Stimulated activated naive CD8-positive, alpha-beta T cell treated with anti-CD3 and anti-CD28 coated beads, Interleukin-15, amount 100 ng/mL, for 72 hours (primary cell): Measurements from ENCODE around the gene HECTD4.

Source experiments
- ATAC-seq: fragments of 150-1000 bp; cut with Tn5 transposase; 2 replicates; pipeline ENCODE4 v1.10.0; 2021; ENCODE audit warnings: mild to moderate bottlenecking, moderate library complexity
- DNase-seq, 2 donors: peaks; one replicate each; pipeline ENCODE4 v3.0.0; 2021 to 2022
- H3K27ac Mint-ChIP-seq, 2 donors: one replicate each; pipeline ENCODE4 v1.8.0; 2022; ENCODE audit warnings: mild to moderate bottlenecking in 2 of 2, mixed read lengths in 2 of 2, moderate library complexity in 2 of 2
- H3K27me3 Mint-ChIP-seq: one replicate; pipeline ENCODE4 v1.8.0; 2022; ENCODE audit warnings: mixed read lengths
- H3K4me1 Mint-ChIP-seq: one replicate; pipeline ENCODE4 v1.8.0; 2022; ENCODE audit warnings: mild to moderate bottlenecking, mixed read lengths
- H3K4me3 Mint-ChIP-seq, 2 donors: one replicate each; pipeline ENCODE4 v1.8.0; 2022; ENCODE audit warnings: mild to moderate bottlenecking in 2 of 2, mixed read lengths in 2 of 2, moderate library complexity in 1 of 2
- H3K9me3 Mint-ChIP-seq, 2 donors: one replicate each; pipeline ENCODE4 v1.8.0; 2022; ENCODE audit warnings: mixed read lengths in 2 of 2

HECTD4 gene

GRCh38 chr12:112148031-112148513 is 234.2 kb downstream of the HECTD4 start:
- Mint-ChIP-seq H3K4me1 (peaks cover 10% of the 10 kb centered on the region), H3K4me3 (no peak overlapping the region), H3K9me3 (no peaks in the 10 kb centered on the region), H3K27me3 (no peaks in the 10 kb centered on the region), H3K27ac (peak overlapping the region; percentile 5 to 57)
- DNase-seq, result no peak
- ATAC-seq, result no peak

- Mint-ChIP-seq H3K9me3 (no peaks in the 10 kb centered on the region), H3K4me3 (no peak overlapping the region), H3K4me1 (no peaks in the 10 kb centered on the region), H3K27me3 (no peaks in the 10 kb centered on the region), H3K27ac (peak overlapping the region in 1 of 2 donors; percentile 65)
- DNase-seq (no peak), ATAC-seq (no peak)
Observed at GRCh38 chr12:112146123-112146522, 236.1 kb downstream of the HECTD4 start.

GRCh38 chr12:112140728-112141127 is 241.5 kb downstream of the HECTD4 start:
- H3K27me3 Mint-ChIP-seq, result no peaks in the 10 kb centered on the region

GRCh38 chr12:112134731-112135130 is 247.5 kb downstream of the HECTD4 start:
- no peaks in the 10 kb centered on the region for H3K27me3 Mint-ChIP-seq
- H3K4me1 Mint-ChIP-seq, result peaks cover 32% of the 10 kb centered on the region
- no peak for ATAC-seq
- no peak overlapping the region for H3K4me3 Mint-ChIP-seq
- H3K9me3 Mint-ChIP-seq, result no peaks in the 10 kb centered on the region
- H3K27ac Mint-ChIP-seq, result no peak overlapping the region
- DNase-seq, result no peak

More at GRCh38 chr12:112140728-112141127, 241.5 kb downstream of the HECTD4 start:
- H3K4me3 Mint-ChIP-seq, result no peak overlapping the region
- peak overlapping the region in 1 of 2 donors; percentile 90 for H3K27ac Mint-ChIP-seq
- no peaks in the 10 kb centered on the region for H3K9me3 Mint-ChIP-seq
- no peak for ATAC-seq
- no peaks in the 10 kb centered on the region for H3K4me1 Mint-ChIP-seq
- no peak for DNase-seq

- peaks cover 45% of the 10 kb centered on the region for H3K4me1 Mint-ChIP-seq
- no peak overlapping the region for H3K4me3 Mint-ChIP-seq
- H3K27me3 Mint-ChIP-seq, result no peaks in the 10 kb centered on the region
- no peaks in the 10 kb centered on the region for H3K9me3 Mint-ChIP-seq
- no peak overlapping the region for H3K27ac Mint-ChIP-seq
- no peak for ATAC-seq
- DNase-seq, result no peak
Observed at GRCh38 chr12:112133418-112133817, 248.8 kb downstream of the HECTD4 start.

- DNase-seq (no peak), ATAC-seq (no peak)
- Mint-ChIP-seq H3K27ac (peak overlapping the region; percentile 12 to 76), H3K4me3 (peak overlapping the region; percentile 26 to 82), H3K4me1 (peaks cover 61% of the 10 kb centered on the region), H3K9me3 (no peaks in the 10 kb centered on the region), H3K27me3 (no peaks in the 10 kb centered on the region)
Observed at GRCh38 chr12:112131686-112132085, 250.5 kb downstream of the HECTD4 start.

GRCh38 chr12:112130441-112130998 is 251.7 kb downstream of the HECTD4 start:
- H3K4me1 Mint-ChIP-seq, result peaks cover 68% of the 10 kb centered on the region
- DNase-seq (no peak), ATAC-seq (peak; percentile 88)
- H3K4me3 Mint-ChIP-seq, result peak overlapping the region; percentile 57 to 82
- H3K27me3 Mint-ChIP-seq, result no peaks in the 10 kb centered on the region
- H3K9me3 Mint-ChIP-seq, result no peaks in the 10 kb centered on the region
- peak overlapping the region; percentile 86 to 89 for H3K27ac Mint-ChIP-seq

- peak overlapping the region; percentile 24 to 67 for H3K27ac Mint-ChIP-seq
- H3K27me3 Mint-ChIP-seq, result no peaks in the 10 kb centered on the region
- ATAC-seq, result no peak
- peaks cover 57% of the 10 kb centered on the region for H3K4me1 Mint-ChIP-seq
- no peak for DNase-seq
- H3K4me3 Mint-ChIP-seq, result peak overlapping the region; percentile 83 to 94
- H3K9me3 Mint-ChIP-seq, result no peaks in the 10 kb centered on the region
Observed at GRCh38 chr12:112126911-112127310, 255.3 kb downstream of the HECTD4 start.

DNA sequence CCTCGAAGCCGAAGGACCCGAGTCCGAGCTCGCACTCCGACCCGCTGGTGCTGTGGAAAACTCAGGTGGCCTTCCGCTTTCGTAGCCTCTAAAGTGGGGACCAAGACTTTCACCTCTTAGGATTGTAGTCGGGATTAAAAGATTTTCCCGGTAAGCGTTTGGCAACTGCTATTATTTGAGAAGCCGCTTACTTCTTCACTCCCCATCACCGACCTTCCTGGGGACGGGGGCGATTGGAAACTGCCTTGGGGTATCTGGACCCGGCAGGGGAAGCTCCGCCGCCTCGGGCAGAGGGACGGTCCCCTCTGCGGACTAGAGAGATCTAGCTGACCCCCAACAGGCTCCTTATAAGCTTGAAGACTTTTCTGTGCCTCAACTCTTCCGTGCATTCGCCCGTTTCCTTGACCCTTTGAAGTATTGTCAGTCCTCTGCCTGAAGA is 256.2 kb downstream of the HECTD4 start:
- ATAC-seq, result no peak
- DNase-seq, result no peak

GRCh38 chr12:112125250-112125999 is 256.8 kb downstream of the HECTD4 start, which contains the start of gene TRAFD1:
TRAFD1 (plus strand) TSS chr12:112125560; CDS start chr12:112130523, 4,963 bp downstream.
- ATAC-seq, result peak; percentile 100
- peak within 1 kb of the TSS; percentile 83 to 94 for H3K4me3 Mint-ChIP-seq
- peaks cover 43% of the 10 kb centered on the region for H3K4me1 Mint-ChIP-seq
- peak; percentile 99 for DNase-seq
- peak within 1 kb of the TSS; percentile 92 to 96 for H3K27ac Mint-ChIP-seq
- no peaks in the 10 kb centered on the region for H3K9me3 Mint-ChIP-seq
- H3K27me3 Mint-ChIP-seq, result no peaks in the 10 kb centered on the region

More for the DNA sequence above, 256.2 kb downstream of the HECTD4 start:
- H3K4me1 Mint-ChIP-seq, result peaks cover 49% of the 10 kb centered on the region
- H3K4me3 Mint-ChIP-seq, result peak overlapping the region; percentile 83 to 94
- H3K27me3 Mint-ChIP-seq, result no peaks in the 10 kb centered on the region
- no peaks in the 10 kb centered on the region for H3K9me3 Mint-ChIP-seq
- peak overlapping the region; percentile 67 to 96 for H3K27ac Mint-ChIP-seq

DNA sequence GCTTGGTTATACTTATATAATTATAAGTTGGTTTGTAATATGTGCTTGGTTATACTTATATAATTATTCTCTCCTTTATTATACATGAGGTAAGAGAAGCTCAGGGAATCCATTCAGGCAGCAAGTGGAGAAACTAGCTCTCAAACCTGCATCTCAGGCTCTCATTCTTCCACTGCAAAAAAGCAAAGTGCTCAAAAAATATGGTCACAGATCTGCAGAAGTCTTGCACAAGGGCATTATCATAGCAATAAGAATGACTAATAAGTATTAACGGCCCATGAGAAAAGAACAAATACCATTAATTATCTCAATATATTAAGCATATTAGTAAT is 257.3 kb downstream of the HECTD4 start:
- no peaks in the 10 kb centered on the region for H3K27me3 Mint-ChIP-seq
- H3K4me3 Mint-ChIP-seq, result peak overlapping the region in 1 of 2 donors; percentile 83
- no peak overlapping the region for H3K27ac Mint-ChIP-seq
- peaks cover 37% of the 10 kb centered on the region for H3K4me1 Mint-ChIP-seq
- H3K9me3 Mint-ChIP-seq, result no peaks in the 10 kb centered on the region
- ATAC-seq (no peak), DNase-seq (no peak)

DNA sequence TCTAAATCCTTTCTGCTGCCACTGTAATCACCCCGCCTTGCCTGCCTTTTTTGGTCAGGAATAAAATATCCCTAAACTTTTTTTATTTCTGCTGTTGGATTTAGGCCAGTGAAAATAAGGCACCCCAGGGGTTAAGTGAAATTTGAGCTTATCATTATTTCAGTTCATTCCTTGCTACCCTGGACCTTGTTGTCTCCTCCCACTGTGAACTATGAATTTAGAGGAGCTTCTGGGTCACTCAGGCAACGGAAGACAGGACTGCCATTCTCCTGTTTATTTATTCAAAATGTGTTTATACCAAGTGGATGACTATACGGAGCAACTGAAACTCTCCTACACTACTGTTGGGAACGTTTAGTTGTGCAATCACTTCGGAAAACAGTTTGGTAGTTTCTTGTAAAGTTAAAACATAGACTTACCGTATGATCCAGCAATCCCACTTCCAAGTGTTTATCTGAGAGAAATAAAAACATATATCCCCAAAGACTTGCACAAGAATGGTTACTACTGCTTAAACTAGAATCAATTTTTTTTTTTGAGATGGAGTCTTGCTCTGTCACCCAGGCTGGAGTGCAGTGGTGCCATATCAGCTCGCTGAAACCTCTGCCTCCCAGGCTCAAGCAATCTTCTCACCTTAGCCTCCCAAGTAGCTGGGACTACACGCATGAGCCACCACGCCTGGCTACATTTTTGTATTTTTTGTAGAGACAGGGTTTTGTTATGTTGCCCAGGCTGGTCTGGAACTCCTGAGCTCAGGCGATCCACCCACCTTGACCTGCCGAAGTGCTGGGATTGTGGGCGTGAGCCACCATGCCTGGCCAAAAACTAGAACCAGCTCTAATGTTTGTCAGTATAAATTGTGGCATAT is 259.2 kb downstream of the HECTD4 start:
- no peak overlapping the region for H3K27ac Mint-ChIP-seq
- ATAC-seq (no peak), DNase-seq (no peak)
- no peaks in the 10 kb centered on the region for H3K27me3 Mint-ChIP-seq
- H3K4me3 Mint-ChIP-seq, result no peak overlapping the region
- no peaks in the 10 kb centered on the region for H3K9me3 Mint-ChIP-seq
- peaks cover 19% of the 10 kb centered on the region for H3K4me1 Mint-ChIP-seq

DNA sequence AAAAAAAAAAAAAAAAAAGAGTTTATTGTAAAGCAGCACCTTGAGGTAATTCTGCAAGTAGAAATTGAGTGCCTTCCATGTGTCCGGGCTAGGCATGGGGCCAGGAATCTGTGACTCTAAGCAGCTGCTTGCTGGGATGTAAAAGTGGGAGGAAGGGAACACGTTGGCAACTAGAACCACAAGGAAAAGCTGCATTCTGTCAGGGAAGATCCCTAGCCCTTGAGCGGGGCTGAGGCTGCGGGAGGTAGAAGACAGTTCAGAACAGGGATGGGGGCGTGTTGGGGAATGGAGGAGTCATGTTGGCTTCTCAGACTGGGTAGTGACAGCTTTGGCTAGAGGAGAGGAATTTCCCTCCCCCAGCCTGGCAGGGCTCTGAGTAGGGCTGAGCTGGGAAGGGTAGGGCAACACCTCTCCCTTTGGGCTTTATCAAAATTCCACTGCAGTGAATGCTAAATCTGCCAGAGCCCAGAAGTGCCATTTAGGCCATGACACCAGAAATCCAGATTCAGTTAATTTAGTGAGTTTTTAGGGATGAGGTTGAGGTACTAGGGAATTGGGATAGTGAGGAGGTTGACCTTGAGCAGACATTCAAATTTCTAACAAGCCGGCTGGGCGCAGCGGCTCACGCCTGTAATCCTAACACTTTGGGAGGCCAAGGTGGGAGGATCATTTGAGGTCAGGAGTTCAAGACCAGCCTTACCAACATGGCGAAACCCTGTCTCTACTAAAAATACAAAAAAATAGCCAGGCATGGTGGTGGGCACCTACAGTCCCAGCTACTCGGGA is 260.3 kb downstream of the HECTD4 start:
- Mint-ChIP-seq H3K4me1 (peaks cover 13% of the 10 kb centered on the region), H3K27ac (no peak overlapping the region), H3K27me3 (no peaks in the 10 kb centered on the region), H3K9me3 (no peaks in the 10 kb centered on the region), H3K4me3 (no peak overlapping the region)
- DNase-seq, result no peak
- no peak for ATAC-seq

DNA sequence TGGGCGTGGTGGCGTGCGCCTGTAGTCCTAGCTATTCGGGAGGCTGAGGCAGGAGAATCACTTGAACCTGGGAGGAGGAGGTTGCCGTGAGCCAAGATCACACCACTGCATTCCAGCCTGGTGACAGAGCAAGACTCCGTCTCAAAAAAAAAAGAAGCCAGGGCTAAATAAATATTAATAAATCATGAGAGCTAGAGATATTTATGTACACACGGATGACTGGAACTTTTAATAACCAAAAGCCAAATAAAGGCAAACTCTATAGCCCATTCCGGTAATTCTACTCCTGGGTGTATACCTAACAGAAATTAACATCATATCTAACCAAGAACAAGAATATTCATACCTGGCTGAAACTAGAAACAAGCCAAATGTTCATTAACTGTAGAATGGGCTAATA is 264.5 kb downstream of the HECTD4 start:
- no peak overlapping the region for H3K4me3 Mint-ChIP-seq
- H3K9me3 Mint-ChIP-seq, result no peaks in the 10 kb centered on the region

More for the DNA sequence above, 264.5 kb downstream of the HECTD4 start:
- DNase-seq (no peak), ATAC-seq (no peak)
- Mint-ChIP-seq H3K27me3 (no peaks in the 10 kb centered on the region), H3K27ac (no peak overlapping the region), H3K4me1 (peaks cover 13% of the 10 kb centered on the region)
